SH-SY5Y (cell line): ENCODE results near the gene LDAH.

Source experiments
- GATA2 ChIP-seq: IDR thresholded peaks from 2 replicates; pipeline ENCODE4 v1.6.1; 2011; ENCODE audit warnings: mild to moderate bottlenecking, low read depth, low read length
- GATA3 ChIP-seq: IDR thresholded peaks from 2 replicates; pipeline ENCODE4 v1.6.1; 2011; ENCODE audit warnings: low read depth, mild to moderate bottlenecking, low read length, moderate library complexity

DNA sequence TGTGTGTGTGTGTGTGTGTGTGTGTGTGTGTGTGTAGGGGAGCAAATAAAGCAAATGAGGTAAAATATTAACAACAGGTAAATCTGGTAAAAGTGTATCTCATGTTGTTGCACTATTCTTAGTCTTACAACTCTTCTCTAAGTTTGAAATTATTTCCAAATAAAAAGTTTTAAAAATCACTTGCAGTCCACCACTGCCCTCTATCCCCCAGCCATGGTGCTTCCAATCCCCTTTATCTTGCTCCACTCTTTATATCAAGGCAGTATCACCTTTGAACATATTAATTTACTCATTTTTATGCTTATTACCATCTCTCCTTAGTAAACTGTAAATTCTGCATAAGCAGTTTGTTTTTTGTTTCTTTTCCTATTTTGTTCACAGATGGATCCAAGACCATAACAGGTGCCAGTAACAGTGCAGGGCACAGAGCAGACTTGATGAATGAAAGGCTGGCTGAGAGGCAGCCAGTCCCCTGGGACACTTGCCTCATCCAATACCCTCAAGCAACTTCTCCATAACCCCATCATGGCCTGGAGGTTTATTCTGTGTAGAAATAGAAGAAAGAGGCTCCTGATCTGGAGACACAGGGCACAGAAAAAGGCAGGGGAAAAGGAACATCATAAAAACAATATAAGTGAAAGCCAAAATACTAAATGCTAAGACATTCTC, 67.6 kb downstream of the LDAH start:
- TF ChIP-seq GATA2, result no peak
- TF ChIP-seq GATA3, result no peak
